Spleen (tissue), 11 donors: ENCODE measurements around the gene CCDC157. TPM values are rescaled to one million over a fixed set of nuclear protein-coding genes. Genes with fewer than 3 reads are reported as not detected.

Experiments used
- DNase-seq: peaks from one replicate; pipeline ENCODE4 v3.0.0-alpha.2; 2020
- H3K27ac ChIP-seq, 8 donors: fragments of 200-600 bp; sonication (generic) in 7 of 8; 1 replicate in 4 of 8; 2 replicates in 4 of 8; pipeline versions ENCODE4 v1.5.0 to v1.8.0; 2016 to 2021; ENCODE audit warnings: inconsistent platforms in 4 of 8, mild to moderate bottlenecking in 4 of 8, moderate library complexity in 1 of 8
- H3K27me3 ChIP-seq, 7 donors: fragments of 200-600 bp; sonication (generic) in 6 of 7; replicated peaks in 1 of 7; 1 replicate in 4 of 7; 2 replicates in 3 of 7; pipeline versions ENCODE4 v1.5.0 to v1.8.0; 2016 to 2021; ENCODE audit warnings: inconsistent platforms in 3 of 7, mild to moderate bottlenecking in 1 of 7
- H3K36me3 ChIP-seq, 6 donors: fragments of 200-600 bp; sonication (generic) in 5 of 6; 1 replicate in 4 of 6; 2 replicates in 2 of 6; pipeline versions ENCODE4 v1.5.0 to v1.8.0; 2016 to 2021; ENCODE audit warnings: inconsistent platforms in 2 of 6
- H3K4me1 ChIP-seq, 6 donors: fragments of 200-600 bp; sonication (generic) in 5 of 6; 1 replicate in 3 of 6; 2 replicates in 3 of 6; pipeline versions ENCODE4 v1.5.0 to v1.8.0; 2016 to 2021; ENCODE audit warnings: inconsistent platforms in 3 of 6
- H3K4me3 ChIP-seq, 8 donors: fragments of 200-600 bp; sonication (generic) in 7 of 8; 1 replicate in 4 of 8; 2 replicates in 4 of 8; pipeline versions ENCODE4 v1.5.0 to v1.8.0; 2016 to 2021; ENCODE audit warnings: inconsistent platforms in 4 of 8, mild to moderate bottlenecking in 4 of 8, moderate library complexity in 2 of 8
- H3K9me3 ChIP-seq, 8 donors: fragments of 200-600 bp; sonication (generic) in 7 of 8; 1 replicate in 4 of 8; 2 replicates in 4 of 8; pipeline versions ENCODE4 v1.5.0 to v1.8.0; 2016 to 2021; ENCODE audit warnings: inconsistent platforms in 4 of 8
- CTCF ChIP-seq, 11 experiments: fragments of 200-600 bp in 7 of 11; fragments of 450-650 bp in 4 of 11; sonication (generic) in 4 of 11; IDR thresholded peaks in 8 of 11; conservative IDR thresholded peaks in 3 of 11; 1 replicate in 7 of 11; 2 replicates in 4 of 11; pipeline versions ENCODE4 v1.4.0 to v1.8.0; 2016 to 2021; ENCODE audit warnings: antibody characterized with exemption in 11 of 11, inconsistent platforms in 4 of 11, mild to moderate bottlenecking in 1 of 11
- POLR2A ChIP-seq, 3 donors: fragments of 450-650 bp; IDR thresholded peaks; one replicate each; pipeline ENCODE4 v1.5.1; 2017; ENCODE audit warnings: antibody characterized with exemption in 3 of 3, mild to moderate bottlenecking in 1 of 3
- POLR2AphosphoS5 ChIP-seq, 3 donors: sonication (generic); formaldehyde crosslinking; IDR thresholded peaks; one replicate each; pipeline ENCODE4 v1.5.1; 2017; ENCODE audit warnings: antibody characterized with exemption in 3 of 3
- WGBS, 5 donors: extraction: QIAGEN DNeasy Blood & Tissue Kit in 3 of 5; methylation state at CpG; one replicate each; pipeline versions ENCODE4 v1.1.5 to v1.1.7; 2013 to 2018; 5-methylcytosine and 5-hydroxymethylcytosine counted together
- intact Hi-C: fragments of 100-400 bp; cut with DNase I; formaldehyde crosslinking; loops from one replicate; pipeline ENCODE4 v1.15.0; 2023; ENCODE audit warnings: low total_unique reads
- polyA plus RNA-seq, 3 donors: library from polyadenylated mRNA; stranded (reverse); fragments of 200-250 nt; gene quantifications; one replicate each; pipeline ENCODE4 v1.2.1, GENCODE V29; 2013
- total RNA-seq, 7 donors: library from RNA; depleted of rRNA in 3 of 7; stranded (reverse); fragments of >200 nt in 3 of 7; fragmentation: NEBNext Ultra II Directional in 4 of 7; extraction: Animal tissue kit (Norgen Biotek cat#: 25700) in 4 of 7; gene quantifications; one replicate each; pipeline versions ENCODE4 v1.1.0 to v1.2.1, GENCODE V29; 2016 to 2021
- donor health status: healthy with polysubstance abuse.
- donor health status: DM: no; HTN: no; CAD: no; lungs with moderate emphysema.
- donor health status: DM: no; HTN: no; CAD: no.
- donor health status: Bipolar disorder and iron deficiency.
- donor health status: healthy.
- donor health status: DM: no; HTN: no; CAD: no.
- donor health status: DM: yes; HTN: yes; CAD: no.

Gene CCDC157
- total and polyA plus RNA-seq, 10 donors: 2.1 to 8.1 (median 3.7) TPM

DNA sequence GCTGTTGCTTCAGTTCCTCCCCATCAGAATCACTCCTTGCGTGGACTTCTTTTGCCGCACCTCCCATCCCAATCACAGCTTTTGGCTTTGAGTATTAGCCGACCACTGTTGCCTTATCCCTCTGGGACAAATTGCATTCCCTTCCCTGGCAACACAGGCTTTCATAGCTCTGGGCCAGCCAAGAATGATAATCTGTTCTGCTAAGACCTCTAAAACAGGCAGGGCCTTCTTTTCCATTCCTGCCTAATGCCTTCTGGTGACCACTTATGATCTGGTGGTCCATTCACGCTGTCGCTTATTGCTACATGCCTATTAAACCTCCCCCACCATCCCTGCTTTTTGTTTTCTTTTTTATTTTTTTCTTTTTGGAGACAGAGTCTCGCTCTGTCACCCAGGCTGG, 49.6 kb downstream of the CCDC157 start:
- DNase-seq: no peak
- no peaks in the 10 kb centered on the region for H3K4me1 ChIP-seq
- H3K27ac ChIP-seq: no peak overlapping the region
- intact Hi-C loops: no loop called here
- no peaks in the 10 kb centered on the region for H3K27me3 ChIP-seq
- no peak overlapping the region for H3K4me3 ChIP-seq
- peaks cover 0 to 34% (median 0%) of the 10 kb centered on the region in 6 donors for H3K36me3 ChIP-seq
- WGBS, 5 donors: 79 to 98% (median 89%) methylated on average over 6 of the region's 6 CpGs
- no peaks in the 10 kb centered on the region for H3K9me3 ChIP-seq
- TF ChIP-seq POLR2A (IDR thresholded peaks at IDR 0.05) (no peak), CTCF (IDR thresholded peaks at IDR 0.05 in 8 of 11, conservative IDR thresholded peaks at IDR 0.05 in 3 of 11) (no peak), POLR2AphosphoS5 (IDR thresholded peaks at IDR 0.05) (no peak)

DNA sequence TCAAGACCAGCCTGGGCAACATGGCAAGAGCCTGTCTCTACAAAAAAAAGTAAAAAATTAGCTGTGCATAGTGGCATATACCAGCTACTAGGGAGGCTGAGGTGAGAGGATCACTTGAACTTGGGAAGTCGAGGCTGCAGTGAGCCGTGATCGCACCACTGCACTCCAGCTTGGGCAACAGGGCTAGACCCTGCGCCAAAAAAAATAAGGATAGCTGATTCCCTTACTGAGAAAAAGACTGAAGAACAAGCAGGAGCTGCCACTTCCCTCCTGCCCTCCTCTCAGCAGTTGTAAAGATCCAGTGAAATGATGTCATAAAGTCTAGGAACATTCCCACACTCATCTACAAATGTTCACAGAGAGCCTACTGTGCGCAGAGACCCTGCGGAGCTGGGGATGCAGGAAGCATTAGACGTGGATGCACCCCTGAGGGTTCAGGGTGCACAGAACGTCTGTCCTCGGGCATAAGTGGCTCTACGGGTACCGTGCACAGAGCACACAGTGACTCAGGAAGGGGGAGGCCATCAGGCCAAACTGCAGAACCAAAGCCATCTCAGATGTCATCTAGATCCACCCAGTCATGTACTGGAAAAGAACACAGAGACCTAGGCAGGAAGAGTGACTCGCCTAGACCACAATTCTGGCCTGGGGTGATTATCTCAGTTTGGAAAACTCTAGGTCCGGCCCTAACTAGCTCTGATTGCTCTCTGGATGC, 51.7 kb downstream of the CCDC157 start:
- Histone ChIP-seq H3K27ac (no peak overlapping the region), H3K9me3 (no peaks in the 10 kb centered on the region), H3K4me1 (no peaks in the 10 kb centered on the region), H3K4me3 (no peak overlapping the region), H3K27me3 (no peaks in the 10 kb centered on the region), H3K36me3 (peaks cover 0 to 34% (median 0%) of the 10 kb centered on the region in 6 donors)
- no peak for DNase-seq
- TF ChIP-seq POLR2A (IDR thresholded peaks at IDR 0.05) (no peak), POLR2AphosphoS5 (IDR thresholded peaks at IDR 0.05) (no peak), CTCF (IDR thresholded peaks at IDR 0.05 in 8 of 11, conservative IDR thresholded peaks at IDR 0.05 in 3 of 11) (no peak)
- intact Hi-C loops: no loop called here
- 74 to 83% (median 80%) methylated on average over 13 of the region's 13 CpGs for WGBS, 5 donors

DNA sequence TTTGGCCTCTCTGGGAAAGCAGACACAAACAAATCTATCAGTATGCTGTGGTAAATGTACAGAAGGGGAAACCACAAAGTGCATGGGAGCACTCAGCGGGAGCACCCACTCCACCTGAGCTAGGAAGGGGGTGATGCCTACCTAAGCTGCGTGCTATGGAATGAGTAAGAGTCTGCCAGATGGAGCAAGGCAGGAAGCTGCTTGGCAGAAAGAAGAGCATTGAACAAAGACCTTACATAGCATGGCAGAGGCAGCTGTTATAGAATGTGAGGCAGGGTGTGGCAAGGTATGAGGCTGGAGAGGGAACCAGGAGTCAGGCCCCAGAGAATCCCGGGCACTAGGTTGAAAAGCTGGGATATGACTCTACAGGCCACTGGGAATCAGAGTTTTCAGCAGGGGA, 55.0 kb downstream of the CCDC157 start:
- TF ChIP-seq POLR2AphosphoS5 (IDR thresholded peaks at IDR 0.05) (no peak), POLR2A (IDR thresholded peaks at IDR 0.05) (no peak), CTCF (IDR thresholded peaks at IDR 0.05 in 8 of 11, conservative IDR thresholded peaks at IDR 0.05 in 3 of 11) (no peak)
- no peak overlapping the region for H3K4me3 ChIP-seq
- H3K9me3 ChIP-seq: no peaks in the 10 kb centered on the region
- DNase-seq: no peak
- intact Hi-C loops: no loop called here
- no peak overlapping the region for H3K27ac ChIP-seq
- H3K27me3 ChIP-seq: no peaks in the 10 kb centered on the region
- H3K4me1 ChIP-seq: no peaks in the 10 kb centered on the region
- 81 to 91% (median 86%) methylated on average over 3 of the region's 3 CpGs for WGBS, 5 donors
- H3K36me3 ChIP-seq: peaks cover 0 to 55% (median 6%) of the 10 kb centered on the region in 6 donors

DNA sequence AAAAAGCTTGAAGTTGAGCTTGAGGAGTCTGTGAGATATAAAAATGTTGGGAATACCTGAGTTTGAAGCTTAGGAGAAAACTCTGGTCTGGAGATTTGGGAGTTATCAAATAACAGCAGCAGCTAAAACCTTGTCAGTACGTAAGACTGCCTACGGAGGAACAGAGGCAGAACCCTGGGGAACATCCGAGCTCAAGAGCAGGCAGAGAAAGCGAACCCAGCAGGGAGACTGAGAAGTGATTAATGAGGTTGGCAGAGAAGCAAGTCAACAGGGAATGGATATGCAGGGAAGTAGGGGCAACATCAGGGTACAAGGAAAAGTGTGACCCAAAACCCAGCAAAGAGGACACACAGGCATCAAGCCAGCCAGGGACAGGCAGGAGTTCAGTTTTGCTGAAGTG, 56.2 kb downstream of the CCDC157 start:
- WGBS, 5 donors: 92 to 95% (median 93%) methylated on average over 4 of the region's 4 CpGs
- intact Hi-C loops: no loop called here

More for the DNA sequence above, 56.2 kb downstream of the CCDC157 start:
- peaks cover 0 to 61% (median 7%) of the 10 kb centered on the region in 6 donors for H3K36me3 ChIP-seq
- no peaks in the 10 kb centered on the region for H3K9me3 ChIP-seq
- H3K27ac ChIP-seq: no peak overlapping the region
- TF ChIP-seq CTCF (IDR thresholded peaks at IDR 0.05 in 8 of 11, conservative IDR thresholded peaks at IDR 0.05 in 3 of 11) (no peak), POLR2AphosphoS5 (IDR thresholded peaks at IDR 0.05) (no peak), POLR2A (IDR thresholded peaks at IDR 0.05) (no peak)
- DNase-seq: no peak
- H3K27me3 ChIP-seq: no peaks in the 10 kb centered on the region
- no peak overlapping the region for H3K4me3 ChIP-seq
- H3K4me1 ChIP-seq: no peaks in the 10 kb centered on the region
